H1 (cell line): ENCODE data around the gene SCPEP1. TPM values are rescaled to one million over a fixed set of nuclear protein-coding genes. Genes with fewer than 3 reads are reported as not detected.

Experiments
- CHD2 ChIP-seq: IDR thresholded peaks from 2 replicates; pipeline ENCODE4 v1.6.1; 2012; ENCODE audit warnings: low read length, improper control_type of control experiment
- TAF7 ChIP-seq: optimal IDR thresholded peaks from 2 replicates; pipeline ENCODE3; 2011; ENCODE audit warnings: low read depth, mild to moderate bottlenecking, inconsistent platforms, low read length, moderate library complexity, borderline replicate concordance
- polyA plus RNA-seq, 7 experiments: library from polyadenylated mRNA; depleted of rRNA in 3 of 7; stranded (reverse) in 5 of 7; unstranded in 2 of 7; fragments of >200 nt in 5 of 7; fragments of 200-250 nt in 2 of 7; gene quantifications; 1 replicate in 5 of 7; 2 replicates in 1 of 7; 4 replicates in 1 of 7; pipeline versions ENCODE4 v1.2.1 to v1.2.3, GENCODE V29; 2011 to 2013; ENCODE audit warnings: missing spikeins in 2 of 7, mixed read lengths in 2 of 7
- total RNA-seq: library from RNA; stranded (reverse); fragmentation: NEBNext Ultra II Directional; extraction: Animal tissue kit (Norgen Biotek cat#: 25700); gene quantifications from 2 replicates; pipeline ENCODE4 v1.2.1, GENCODE V29; 2021
- TF ChIP-seq, protein P1 (sequence below): fragments of 300-600 bp; sonication (generic); IDR thresholded peaks from 2 replicates; pipeline ENCODE4 v1.7.1; 2012; ENCODE audit warnings: low read length, moderate library complexity, mild to moderate bottlenecking, inconsistent platforms; ENCODE audit not compliant: insufficient replicate concordance

Gene SCPEP1
- total and polyA plus RNA-seq, 2 of the 8 experiments (the other 6 are each of a cell fraction or from before 2014, with no cell fraction given) = 30.7 to 52.6 TPM

DNA sequence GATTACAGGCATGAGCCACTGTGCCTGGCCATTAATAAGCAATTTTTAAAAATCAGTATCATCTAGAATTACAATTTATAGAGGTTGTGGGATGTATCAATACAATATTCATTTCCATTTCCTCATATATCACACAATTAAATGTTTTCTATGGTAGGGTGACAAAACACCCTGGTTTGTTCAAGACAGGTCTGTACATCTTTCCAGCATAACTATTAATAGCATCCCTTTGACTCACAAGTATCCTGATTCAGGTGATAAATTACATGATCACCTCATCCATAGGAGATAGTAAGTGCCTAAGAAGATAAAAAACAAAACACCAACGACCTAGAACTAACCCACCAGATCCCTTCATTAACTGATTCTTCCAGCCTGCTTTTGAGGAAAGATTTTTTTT lies 30.2 kb upstream of the SCPEP1 start (continued):
- TF ChIP-seq, protein P1, sequence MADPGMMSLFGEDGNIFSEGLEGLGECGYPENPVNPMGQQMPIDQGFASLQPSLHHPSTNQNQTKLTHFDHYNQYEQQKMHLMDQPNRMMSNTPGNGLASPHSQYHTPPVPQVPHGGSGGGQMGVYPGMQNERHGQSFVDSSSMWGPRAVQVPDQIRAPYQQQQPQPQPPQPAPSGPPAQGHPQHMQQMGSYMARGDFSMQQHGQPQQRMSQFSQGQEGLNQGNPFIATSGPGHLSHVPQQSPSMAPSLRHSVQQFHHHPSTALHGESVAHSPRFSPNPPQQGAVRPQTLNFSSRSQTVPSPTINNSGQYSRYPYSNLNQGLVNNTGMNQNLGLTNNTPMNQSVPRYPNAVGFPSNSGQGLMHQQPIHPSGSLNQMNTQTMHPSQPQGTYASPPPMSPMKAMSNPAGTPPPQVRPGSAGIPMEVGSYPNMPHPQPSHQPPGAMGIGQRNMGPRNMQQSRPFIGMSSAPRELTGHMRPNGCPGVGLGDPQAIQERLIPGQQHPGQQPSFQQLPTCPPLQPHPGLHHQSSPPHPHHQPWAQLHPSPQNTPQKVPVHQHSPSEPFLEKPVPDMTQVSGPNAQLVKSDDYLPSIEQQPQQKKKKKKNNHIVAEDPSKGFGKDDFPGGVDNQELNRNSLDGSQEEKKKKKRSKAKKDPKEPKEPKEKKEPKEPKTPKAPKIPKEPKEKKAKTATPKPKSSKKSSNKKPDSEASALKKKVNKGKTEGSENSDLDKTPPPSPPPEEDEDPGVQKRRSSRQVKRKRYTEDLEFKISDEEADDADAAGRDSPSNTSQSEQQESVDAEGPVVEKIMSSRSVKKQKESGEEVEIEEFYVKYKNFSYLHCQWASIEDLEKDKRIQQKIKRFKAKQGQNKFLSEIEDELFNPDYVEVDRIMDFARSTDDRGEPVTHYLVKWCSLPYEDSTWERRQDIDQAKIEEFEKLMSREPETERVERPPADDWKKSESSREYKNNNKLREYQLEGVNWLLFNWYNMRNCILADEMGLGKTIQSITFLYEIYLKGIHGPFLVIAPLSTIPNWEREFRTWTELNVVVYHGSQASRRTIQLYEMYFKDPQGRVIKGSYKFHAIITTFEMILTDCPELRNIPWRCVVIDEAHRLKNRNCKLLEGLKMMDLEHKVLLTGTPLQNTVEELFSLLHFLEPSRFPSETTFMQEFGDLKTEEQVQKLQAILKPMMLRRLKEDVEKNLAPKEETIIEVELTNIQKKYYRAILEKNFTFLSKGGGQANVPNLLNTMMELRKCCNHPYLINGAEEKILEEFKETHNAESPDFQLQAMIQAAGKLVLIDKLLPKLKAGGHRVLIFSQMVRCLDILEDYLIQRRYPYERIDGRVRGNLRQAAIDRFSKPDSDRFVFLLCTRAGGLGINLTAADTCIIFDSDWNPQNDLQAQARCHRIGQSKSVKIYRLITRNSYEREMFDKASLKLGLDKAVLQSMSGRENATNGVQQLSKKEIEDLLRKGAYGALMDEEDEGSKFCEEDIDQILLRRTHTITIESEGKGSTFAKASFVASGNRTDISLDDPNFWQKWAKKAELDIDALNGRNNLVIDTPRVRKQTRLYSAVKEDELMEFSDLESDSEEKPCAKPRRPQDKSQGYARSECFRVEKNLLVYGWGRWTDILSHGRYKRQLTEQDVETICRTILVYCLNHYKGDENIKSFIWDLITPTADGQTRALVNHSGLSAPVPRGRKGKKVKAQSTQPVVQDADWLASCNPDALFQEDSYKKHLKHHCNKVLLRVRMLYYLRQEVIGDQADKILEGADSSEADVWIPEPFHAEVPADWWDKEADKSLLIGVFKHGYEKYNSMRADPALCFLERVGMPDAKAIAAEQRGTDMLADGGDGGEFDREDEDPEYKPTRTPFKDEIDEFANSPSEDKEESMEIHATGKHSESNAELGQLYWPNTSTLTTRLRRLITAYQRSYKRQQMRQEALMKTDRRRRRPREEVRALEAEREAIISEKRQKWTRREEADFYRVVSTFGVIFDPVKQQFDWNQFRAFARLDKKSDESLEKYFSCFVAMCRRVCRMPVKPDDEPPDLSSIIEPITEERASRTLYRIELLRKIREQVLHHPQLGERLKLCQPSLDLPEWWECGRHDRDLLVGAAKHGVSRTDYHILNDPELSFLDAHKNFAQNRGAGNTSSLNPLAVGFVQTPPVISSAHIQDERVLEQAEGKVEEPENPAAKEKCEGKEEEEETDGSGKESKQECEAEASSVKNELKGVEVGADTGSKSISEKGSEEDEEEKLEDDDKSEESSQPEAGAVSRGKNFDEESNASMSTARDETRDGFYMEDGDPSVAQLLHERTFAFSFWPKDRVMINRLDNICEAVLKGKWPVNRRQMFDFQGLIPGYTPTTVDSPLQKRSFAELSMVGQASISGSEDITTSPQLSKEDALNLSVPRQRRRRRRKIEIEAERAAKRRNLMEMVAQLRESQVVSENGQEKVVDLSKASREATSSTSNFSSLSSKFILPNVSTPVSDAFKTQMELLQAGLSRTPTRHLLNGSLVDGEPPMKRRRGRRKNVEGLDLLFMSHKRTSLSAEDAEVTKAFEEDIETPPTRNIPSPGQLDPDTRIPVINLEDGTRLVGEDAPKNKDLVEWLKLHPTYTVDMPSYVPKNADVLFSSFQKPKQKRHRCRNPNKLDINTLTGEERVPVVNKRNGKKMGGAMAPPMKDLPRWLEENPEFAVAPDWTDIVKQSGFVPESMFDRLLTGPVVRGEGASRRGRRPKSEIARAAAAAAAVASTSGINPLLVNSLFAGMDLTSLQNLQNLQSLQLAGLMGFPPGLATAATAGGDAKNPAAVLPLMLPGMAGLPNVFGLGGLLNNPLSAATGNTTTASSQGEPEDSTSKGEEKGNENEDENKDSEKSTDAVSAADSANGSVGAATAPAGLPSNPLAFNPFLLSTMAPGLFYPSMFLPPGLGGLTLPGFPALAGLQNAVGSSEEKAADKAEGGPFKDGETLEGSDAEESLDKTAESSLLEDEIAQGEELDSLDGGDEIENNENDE = no peak
- TF ChIP-seq CHD2 = no peak
- TF ChIP-seq TAF7 = no peak
